Measurements from ENCODE around the gene GPR27.
A peak's percentile ranks its signal among the peaks of the same experiment; 100 is the strongest.

GPR27 gene

GRCh38 chr3:71723452-71724170 is 30.0 kb upstream of the GPR27 start:
- DNase-seq (ENCODE audit: low read depth): peak; percentile 21
- TF ChIP-seq, protein P1, sequence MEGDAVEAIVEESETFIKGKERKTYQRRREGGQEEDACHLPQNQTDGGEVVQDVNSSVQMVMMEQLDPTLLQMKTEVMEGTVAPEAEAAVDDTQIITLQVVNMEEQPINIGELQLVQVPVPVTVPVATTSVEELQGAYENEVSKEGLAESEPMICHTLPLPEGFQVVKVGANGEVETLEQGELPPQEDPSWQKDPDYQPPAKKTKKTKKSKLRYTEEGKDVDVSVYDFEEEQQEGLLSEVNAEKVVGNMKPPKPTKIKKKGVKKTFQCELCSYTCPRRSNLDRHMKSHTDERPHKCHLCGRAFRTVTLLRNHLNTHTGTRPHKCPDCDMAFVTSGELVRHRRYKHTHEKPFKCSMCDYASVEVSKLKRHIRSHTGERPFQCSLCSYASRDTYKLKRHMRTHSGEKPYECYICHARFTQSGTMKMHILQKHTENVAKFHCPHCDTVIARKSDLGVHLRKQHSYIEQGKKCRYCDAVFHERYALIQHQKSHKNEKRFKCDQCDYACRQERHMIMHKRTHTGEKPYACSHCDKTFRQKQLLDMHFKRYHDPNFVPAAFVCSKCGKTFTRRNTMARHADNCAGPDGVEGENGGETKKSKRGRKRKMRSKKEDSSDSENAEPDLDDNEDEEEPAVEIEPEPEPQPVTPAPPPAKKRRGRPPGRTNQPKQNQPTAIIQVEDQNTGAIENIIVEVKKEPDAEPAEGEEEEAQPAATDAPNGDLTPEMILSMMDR (IDR thresholded peaks at IDR 0.05; ENCODE audit: insufficient read depth, low read depth, low read length, missing control alignments): no peak
- no peak overlapping the region for H3K4me3 ChIP-seq (ENCODE audit: low read depth, low read length)

GRCh38 chr3:71724171-71724453 is 29.5 kb upstream of the GPR27 start:
- DNase-seq (ENCODE audit: low read depth): no peak
- TF ChIP-seq, protein P1 (IDR thresholded peaks at IDR 0.05; ENCODE audit: insufficient read depth, low read depth, low read length, missing control alignments): no peak
- H3K4me3 ChIP-seq (ENCODE audit: low read depth, low read length): no peak overlapping the region

- TF ChIP-seq, protein P1 (IDR thresholded peaks at IDR 0.05; ENCODE audit: insufficient read depth, low read depth, low read length, missing control alignments): no peak
- peak; percentile 15 for DNase-seq (ENCODE audit: low read depth)
- peak overlapping the region; percentile 42 for H3K4me3 ChIP-seq (ENCODE audit: low read depth, low read length)
Measured at GRCh38 chr3:71724584-71725270, 28.9 kb upstream of the GPR27 start.

GRCh38 chr3:71725271-71725991 is 28.2 kb upstream of the GPR27 start, which contains the start of gene EIF4E3:
EIF4E3 (minus strand) TSS chr3:71725402; CDS start chr3:71725367, 35 bp downstream.
- TF ChIP-seq, protein P1 (IDR thresholded peaks at IDR 0.05; ENCODE audit: insufficient read depth, low read depth, low read length, missing control alignments): no peak
- DNase-seq (ENCODE audit: low read depth): no peak
- H3K4me3 ChIP-seq (ENCODE audit: low read depth, low read length): peak within 1 kb of the TSS; percentile 42

- no peak overlapping the region for H3K4me3 ChIP-seq (ENCODE audit: low read depth, low read length)
- TF ChIP-seq, protein P1 (IDR thresholded peaks at IDR 0.05; ENCODE audit: insufficient read depth, low read depth, low read length, missing control alignments): no peak
- DNase-seq (ENCODE audit: low read depth): no peak
Measured at GRCh38 chr3:71726146-71726545, 27.5 kb upstream of the GPR27 start.

GRCh38 chr3:71728632-71729342 is 24.9 kb upstream of the GPR27 start:
- TF ChIP-seq, protein P1 (IDR thresholded peaks at IDR 0.05; ENCODE audit: insufficient read depth, low read depth, low read length, missing control alignments): no peak
- no peak overlapping the region for H3K4me3 ChIP-seq (ENCODE audit: low read depth, low read length)
- peak; percentile 23 for DNase-seq (ENCODE audit: low read depth)

Measured in GM12865 (cell line).